Amniotic stem cell (primary cell): Measurements from ENCODE around the gene SLC25A22.

Experiments
- DNase-seq: peaks from one replicate; lab custom pipeline; 2025; lab: John Stamatoyannopoulos, UW

SLC25A22 gene

DNA sequence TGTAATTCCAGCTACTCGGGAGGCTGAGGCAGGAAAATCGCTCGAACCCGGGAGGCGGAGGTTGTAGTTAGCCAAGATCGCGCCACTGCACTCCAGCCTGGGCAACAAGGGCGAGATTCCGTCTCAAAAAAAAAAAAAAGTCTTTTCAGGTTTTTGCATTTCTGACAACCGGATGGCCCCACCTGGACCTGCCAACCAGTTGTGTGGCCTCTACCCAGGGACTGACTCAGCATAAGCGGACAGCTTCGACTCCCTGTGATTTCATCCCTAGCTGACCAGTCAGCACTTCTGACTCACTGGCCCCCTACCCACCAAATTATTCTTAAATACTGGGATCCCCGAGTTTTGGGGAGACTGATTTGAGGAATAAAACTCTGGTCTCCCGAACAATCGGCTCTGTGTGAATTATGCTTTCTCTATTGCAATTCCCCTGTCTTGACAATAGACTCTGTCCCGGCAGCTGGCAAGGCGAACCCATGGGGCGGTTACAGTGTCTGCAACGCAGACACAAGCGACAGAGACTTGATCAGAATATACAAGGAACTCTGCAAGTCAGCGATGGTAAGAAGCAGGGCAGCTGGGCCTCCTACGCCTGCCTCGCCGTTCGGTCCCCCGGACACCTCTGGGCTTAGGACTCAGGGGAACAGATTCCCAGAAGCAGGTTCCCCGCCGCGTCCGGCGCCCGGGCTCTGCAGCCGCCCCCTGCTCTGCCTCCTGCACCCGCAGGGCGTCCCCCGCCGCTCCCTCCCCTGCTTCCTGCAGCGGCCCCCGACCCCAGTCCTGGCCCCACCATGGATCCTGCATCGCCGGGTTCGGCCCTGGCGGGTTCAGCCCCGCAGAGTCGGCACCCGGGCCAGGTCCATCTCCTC lies 51.6 kb downstream of the SLC25A22 start:
- DNase-seq, result no peak

DNA sequence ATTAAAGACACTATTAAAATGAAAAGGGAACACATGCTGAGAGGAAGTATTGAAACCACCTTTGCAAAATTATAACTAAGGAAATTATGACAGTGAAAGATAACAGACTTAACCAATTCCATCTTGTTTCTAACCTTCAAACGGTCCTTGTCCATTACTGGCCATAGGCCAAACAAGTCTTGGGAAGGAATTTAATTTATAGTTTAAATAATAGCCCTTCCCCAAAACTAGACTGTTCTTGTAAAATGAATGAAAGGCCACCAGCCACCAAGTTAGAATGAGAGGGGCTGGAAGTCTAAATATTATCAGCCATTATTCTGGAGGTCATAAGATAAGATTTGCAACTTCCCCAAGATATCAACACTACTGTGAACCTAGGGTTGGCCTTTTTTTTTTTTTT lies 52.7 kb downstream of the SLC25A22 start:
- no peak for DNase-seq

DNA sequence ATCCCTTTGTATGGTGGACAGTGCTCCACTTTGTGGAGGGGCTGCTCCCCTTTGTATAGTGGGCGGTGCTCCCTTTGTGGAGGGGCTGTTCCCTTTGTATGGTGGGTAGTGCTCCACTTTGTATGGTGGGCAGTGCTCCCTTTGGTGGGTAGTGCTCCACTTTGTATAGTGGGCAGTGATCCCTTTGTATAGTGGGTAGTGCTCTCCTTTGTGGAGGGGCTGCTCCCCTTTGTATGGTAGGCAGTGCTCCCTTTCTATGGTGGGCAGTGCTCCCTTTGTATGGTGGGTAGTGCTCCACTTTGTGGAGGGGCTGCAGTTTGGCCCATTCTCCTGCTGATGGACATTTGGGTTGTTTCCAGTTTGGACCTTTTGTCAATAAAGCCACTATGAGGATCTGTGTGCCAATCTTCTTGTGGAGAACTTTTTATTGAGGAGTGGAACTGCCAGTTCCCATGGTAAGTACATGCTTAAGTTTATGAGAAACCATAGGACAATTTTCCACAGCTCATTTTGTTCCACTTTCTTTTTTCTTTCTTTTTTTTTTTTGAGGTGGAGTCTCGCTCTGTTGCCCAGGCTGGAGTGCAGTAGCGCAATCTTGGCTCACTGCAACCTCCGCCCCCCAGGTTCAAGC lies 55.4 kb downstream of the SLC25A22 start:
- DNase-seq, result no peak

GRCh38 chr11:742156-742546 lies 55.9 kb downstream of the SLC25A22 start:
- DNase-seq, result no peak
